GM18507 (cell line): ENCODE results near the gene ITGA11.

ENCODE experiments used
- DNase-seq: peaks from one replicate; pipeline ENCODE4 v3.0.0; 2011; ENCODE audit warnings: low read depth; ENCODE audit not compliant: insufficient read length; ENCODE audit errors: extremely low spot score
- FAIRE-seq: peaks from 2 replicates; lab custom pipeline; 2011; peaks lifted over from hg19 to GRCh38; lab: Jason Lieb, UNC

ITGA11 gene

GRCh38 chr15:68414206-68414555 lies 17.8 kb downstream of the ITGA11 start:
- FAIRE-seq (no peak), DNase-seq (no peak)

GRCh38 chr15:68413363-68414205 lies 18.4 kb downstream of the ITGA11 start:
- DNase-seq (no peak), FAIRE-seq (no peak)

GRCh38 chr15:68412218-68412617 lies 19.7 kb downstream of the ITGA11 start:
- no peak for DNase-seq
- no peak for FAIRE-seq

- DNase-seq (no peak), FAIRE-seq (no peak)
These were observed 20.2 kb downstream of the ITGA11 start for GRCh38 chr15:68411735-68412134.

- DNase-seq (no peak), FAIRE-seq (no peak)
These were observed 20.7 kb downstream of the ITGA11 start for GRCh38 chr15:68411343-68411675.

- DNase-seq (no peak), FAIRE-seq (no peak)
These were observed 21.3 kb downstream of the ITGA11 start for GRCh38 chr15:68410466-68411342.

GRCh38 chr15:68409736-68410370 lies 22.1 kb downstream of the ITGA11 start:
- DNase-seq = no peak
- FAIRE-seq = no peak

GRCh38 chr15:68408971-68409370 lies 23.0 kb downstream of the ITGA11 start:
- FAIRE-seq = no peak
- DNase-seq = no peak

- FAIRE-seq = no peak
- no peak for DNase-seq
These were observed 23.8 kb downstream of the ITGA11 start for GRCh38 chr15:68407886-68408881.

GRCh38 chr15:68407141-68407885 lies 24.6 kb downstream of the ITGA11 start:
- no peak for DNase-seq
- FAIRE-seq = no peak

GRCh38 chr15:68405378-68406250 lies 26.3 kb downstream of the ITGA11 start:
- DNase-seq (no peak), FAIRE-seq (no peak)

GRCh38 chr15:68404056-68404798 lies 27.7 kb downstream of the ITGA11 start:
- DNase-seq (no peak), FAIRE-seq (no peak)

- DNase-seq (no peak), FAIRE-seq (no peak)
These were observed 28.6 kb downstream of the ITGA11 start for GRCh38 chr15:68403161-68403941.

- no peak for FAIRE-seq
- DNase-seq = no peak
These were observed 29.4 kb downstream of the ITGA11 start for GRCh38 chr15:68402432-68403160.

- no peak for FAIRE-seq
- no peak for DNase-seq
These were observed 30.2 kb downstream of the ITGA11 start for GRCh38 chr15:68401496-68402431.
